Liver (tissue), 9 donors: ENCODE data around the gene GAN. TPM values are rescaled to one million over a fixed set of nuclear protein-coding genes. Genes with fewer than 3 reads are reported as not detected.

Experiments
- DNase-seq: peaks from one replicate; pipeline ENCODE4 v3.0.0-alpha.2; 2017; ENCODE audit warnings: low spot score
- H3K27ac ChIP-seq, 2 donors: one replicate each; pipeline ENCODE4 v1.7.0; 2013; ENCODE audit warnings: inconsistent platforms in 2 of 2, low read length in 2 of 2, control low read depth in 1 of 2, low read depth in 1 of 2, mild to moderate bottlenecking in 1 of 2
- H3K27me3 ChIP-seq, 4 donors: one replicate each; pipeline versions ENCODE4 v1.6.1 to v1.7.0; 2013; ENCODE audit warnings: low read length in 3 of 4, inconsistent platforms in 1 of 4, mild to moderate bottlenecking in 1 of 4, moderate library complexity in 1 of 4; ENCODE audit not compliant: control insufficient read depth in 4 of 4, insufficient read depth in 4 of 4
- H3K36me3 ChIP-seq, 4 donors: one replicate each; pipeline versions ENCODE4 v1.6.1 to v1.7.0; 2013; ENCODE audit warnings: low read length in 3 of 4, mild to moderate bottlenecking in 3 of 4, low read depth in 1 of 4, moderate library complexity in 1 of 4; ENCODE audit not compliant: control insufficient read depth in 4 of 4, insufficient read depth in 3 of 4
- H3K4me1 ChIP-seq, 4 donors: one replicate each; pipeline versions ENCODE4 v1.6.1 to v1.7.0; 2013; ENCODE audit warnings: low read length in 3 of 4, mild to moderate bottlenecking in 3 of 4, moderate library complexity in 1 of 4; ENCODE audit not compliant: control insufficient read depth in 4 of 4, insufficient read depth in 4 of 4
- H3K4me3 ChIP-seq, 3 donors: one replicate each; pipeline versions ENCODE4 v1.6.1 to v1.7.0; 2013; ENCODE audit warnings: low read length in 3 of 3, control low read depth in 1 of 3, low read depth in 1 of 3, mild to moderate bottlenecking in 1 of 3
- H3K9ac ChIP-seq, 2 donors: one replicate each; pipeline ENCODE4 v1.7.0; 2013; ENCODE audit warnings: low read length in 2 of 2, mild to moderate bottlenecking in 2 of 2, moderate library complexity in 2 of 2, control low read depth in 1 of 2, low read depth in 1 of 2
- H3K9me3 ChIP-seq, 4 donors: one replicate each; pipeline versions ENCODE4 v1.6.1 to v1.7.0; 2013; ENCODE audit warnings: low read length in 3 of 4; ENCODE audit not compliant: control insufficient read depth in 4 of 4
- ATF3 ChIP-seq: IDR thresholded peaks from 2 replicates; pipeline ENCODE4 v1.6.1; 2016; ENCODE audit warnings: antibody characterized with exemption
- CTCF ChIP-seq: fragments of 150-350 bp; IDR thresholded peaks from 2 replicates; pipeline ENCODE4 v1.5.1; 2017; ENCODE audit warnings: improper control_type of control experiment, low read depth, low read length; ENCODE audit not compliant: missing input control
- EGR1 ChIP-seq, 2 donors: IDR thresholded peaks; 2 replicates each; pipeline ENCODE4 v1.6.1; 2016 to 2018; ENCODE audit warnings: antibody characterized with exemption in 2 of 2, low read depth in 2 of 2
- FOXA1 ChIP-seq: IDR thresholded peaks from 2 replicates; pipeline ENCODE4 v1.6.1; 2016; ENCODE audit warnings: antibody characterized with exemption
- FOXA2 ChIP-seq: IDR thresholded peaks from 2 replicates; pipeline ENCODE4 v1.6.1; 2016; ENCODE audit warnings: antibody characterized with exemption
- GABPA ChIP-seq, 2 donors: IDR thresholded peaks in 1 of 2; conservative IDR thresholded peaks in 1 of 2; 2 replicates each; pipeline ENCODE4 v1.6.1; 2016; ENCODE audit warnings: antibody characterized with exemption in 2 of 2, mild to moderate bottlenecking in 1 of 2, moderate library complexity in 1 of 2
- HNF4A ChIP-seq, 2 donors: conservative IDR thresholded peaks; 2 replicates each; pipeline ENCODE4 v1.6.1; 2016; ENCODE audit warnings: antibody characterized with exemption in 2 of 2, mild to moderate bottlenecking in 2 of 2
- HNF4G ChIP-seq: IDR thresholded peaks from 2 replicates; pipeline ENCODE4 v1.6.1; 2016; ENCODE audit warnings: antibody characterized with exemption
- JUND ChIP-seq, 2 donors: IDR thresholded peaks; 2 replicates each; pipeline ENCODE4 v1.6.1; 2016; ENCODE audit warnings: antibody characterized with exemption in 2 of 2
- MAX ChIP-seq: IDR thresholded peaks from 2 replicates; pipeline ENCODE4 v1.6.1; 2016; ENCODE audit warnings: antibody characterized with exemption
- NR2F2 ChIP-seq: IDR thresholded peaks from 2 replicates; pipeline ENCODE4 v1.6.1; 2016; ENCODE audit warnings: antibody characterized with exemption
- RAD21 ChIP-seq, 2 donors: IDR thresholded peaks; 2 replicates each; pipeline ENCODE4 v1.6.1; 2016; ENCODE audit warnings: antibody characterized with exemption in 2 of 2, mild to moderate bottlenecking in 2 of 2
- REST ChIP-seq: IDR thresholded peaks from 2 replicates; pipeline ENCODE4 v1.6.1; 2016; ENCODE audit warnings: antibody characterized with exemption, mild to moderate bottlenecking
- RXRA ChIP-seq, 2 donors: IDR thresholded peaks; 2 replicates each; pipeline ENCODE4 v1.6.1; 2017 to 2018; ENCODE audit warnings: antibody characterized with exemption in 2 of 2, mild to moderate bottlenecking in 1 of 2
- SP1 ChIP-seq: IDR thresholded peaks from 2 replicates; pipeline ENCODE4 v1.6.1; 2018; ENCODE audit warnings: antibody characterized with exemption, mild to moderate bottlenecking
- TAF1 ChIP-seq: conservative IDR thresholded peaks from 2 replicates; pipeline ENCODE4 v1.6.1; 2016; ENCODE audit warnings: antibody characterized with exemption, mild to moderate bottlenecking
- YY1 ChIP-seq: IDR thresholded peaks from 2 replicates; pipeline ENCODE4 v1.6.1; 2016; ENCODE audit warnings: antibody characterized with exemption, mild to moderate bottlenecking
- ZBTB33 ChIP-seq: IDR thresholded peaks from 2 replicates; pipeline ENCODE4 v1.6.1; 2016; ENCODE audit warnings: antibody characterized with exemption
- WGBS: extraction: QIAGEN DNeasy Blood & Tissue Kit; methylation state at CpG from one replicate; pipeline ENCODE4 v1.1.7; 2013; 5-methylcytosine and 5-hydroxymethylcytosine counted together
- polyA plus RNA-seq, 2 donors: library from polyadenylated mRNA; stranded (reverse) in 1 of 2; unstranded in 1 of 2; fragments of 200-250 nt in 1 of 2; fragments of >200 nt in 1 of 2; fragmentation: Nextera tagmentation in 1 of 2; extraction: Ambion mirVana in 1 of 2; gene quantifications; one replicate each; pipeline versions ENCODE4 v1.2.1 to v1.2.3, GENCODE V29; 2013 to 2015
- total RNA-seq, 2 donors: library from RNA; depleted of rRNA; stranded (reverse); fragments of >200 nt; gene quantifications; one replicate each; pipeline ENCODE4 v1.2.3, GENCODE V29; 2014
- donor health status: healthy.
- donor health status: healthy.
- donor health status: healthy.
- donor health status: healthy.
- donor health status: healthy.

GAN gene
- total and polyA plus RNA-seq, 4 donors: 0.33 to 5.5 (median 1.5) TPM

- no peak for DNase-seq
- TF ChIP-seq ATF3: no peak
- no peak for TF ChIP-seq JUND (IDR thresholded peaks at IDR 0.05)
- TF ChIP-seq TAF1: no peak
- TF ChIP-seq RAD21 (IDR thresholded peaks at IDR 0.05): no peak
- TF ChIP-seq SP1: no peak
- TF ChIP-seq HNF4G: no peak
- no peak for TF ChIP-seq YY1
- no peak for TF ChIP-seq NR2F2
- Histone ChIP-seq H3K27me3 (no peaks in the 10 kb centered on the region), H3K4me3 (no peak overlapping the region), H3K9ac (no peak overlapping the region), H3K9me3 (no peaks in the 10 kb centered on the region), H3K36me3 (no peaks in the 10 kb centered on the region), H3K27ac (no peak overlapping the region), H3K4me1 (no peaks in the 10 kb centered on the region)
- WGBS: 89% methylated on average over 5 of the region's 5 CpGs
These were observed 102.4 kb downstream of the GAN start for GRCh38 chr16:81417210-81417609.

- Histone ChIP-seq H3K27me3 (no peaks in the 10 kb centered on the region), H3K9ac (no peak overlapping the region), H3K9me3 (no peaks in the 10 kb centered on the region), H3K4me1 (no peaks in the 10 kb centered on the region), H3K4me3 (no peak overlapping the region), H3K27ac (no peak overlapping the region), H3K36me3 (no peaks in the 10 kb centered on the region)
- TF ChIP-seq MAX: no peak
- no peak for TF ChIP-seq YY1
- no peak for TF ChIP-seq HNF4G
- TF ChIP-seq SP1: no peak
- TF ChIP-seq ATF3: no peak
- TF ChIP-seq GABPA (IDR thresholded peaks at IDR 0.05 in 1 of 2, conservative IDR thresholded peaks at IDR 0.05 in 1 of 2): no peak
- no peak for TF ChIP-seq EGR1 (IDR thresholded peaks at IDR 0.05; ENCODE audit: low read depth in 2 of 2)
- TF ChIP-seq TAF1: no peak
- TF ChIP-seq FOXA2: no peak
- TF ChIP-seq JUND (IDR thresholded peaks at IDR 0.05): no peak
- TF ChIP-seq FOXA1: no peak
- TF ChIP-seq ZBTB33: no peak
- no peak for TF ChIP-seq NR2F2
- TF ChIP-seq RXRA (IDR thresholded peaks at IDR 0.05): no peak
- TF ChIP-seq HNF4A (conservative IDR thresholded peaks at IDR 0.05): no peak
- TF ChIP-seq RAD21 (IDR thresholded peaks at IDR 0.05): no peak
- no peak for TF ChIP-seq REST
- TF ChIP-seq CTCF: no peak
- DNase-seq: no peak
- WGBS: 88% methylated on average over 9 of the region's 9 CpGs
These were observed 105.0 kb downstream of the GAN start for GRCh38 chr16:81419806-81420205.
